SK-N-MC (cell line): ENCODE measurements around the gene LRRC72.

Experiments used
- EZH2 ChIP-seq: fragments of 200-600 bp; sonication (generic); IDR thresholded peaks from one replicate; pipeline ENCODE4 v1.6.1; 2017; ENCODE audit warnings: antibody characterized with exemption
- FOXP2 ChIP-seq: optimal IDR thresholded peaks from 2 replicates; pipeline ENCODE3; 2011; ENCODE audit warnings: mild to moderate bottlenecking, moderate library complexity; ENCODE audit not compliant: insufficient read depth; ENCODE audit errors: extremely low read length, control extremely low read depth
- POLR2AphosphoS5 ChIP-seq: IDR thresholded peaks from 2 replicates; pipeline ENCODE4 v1.6.1; 2012; ENCODE audit warnings: mild to moderate bottlenecking, low read depth, low read length, borderline replicate concordance

DNA sequence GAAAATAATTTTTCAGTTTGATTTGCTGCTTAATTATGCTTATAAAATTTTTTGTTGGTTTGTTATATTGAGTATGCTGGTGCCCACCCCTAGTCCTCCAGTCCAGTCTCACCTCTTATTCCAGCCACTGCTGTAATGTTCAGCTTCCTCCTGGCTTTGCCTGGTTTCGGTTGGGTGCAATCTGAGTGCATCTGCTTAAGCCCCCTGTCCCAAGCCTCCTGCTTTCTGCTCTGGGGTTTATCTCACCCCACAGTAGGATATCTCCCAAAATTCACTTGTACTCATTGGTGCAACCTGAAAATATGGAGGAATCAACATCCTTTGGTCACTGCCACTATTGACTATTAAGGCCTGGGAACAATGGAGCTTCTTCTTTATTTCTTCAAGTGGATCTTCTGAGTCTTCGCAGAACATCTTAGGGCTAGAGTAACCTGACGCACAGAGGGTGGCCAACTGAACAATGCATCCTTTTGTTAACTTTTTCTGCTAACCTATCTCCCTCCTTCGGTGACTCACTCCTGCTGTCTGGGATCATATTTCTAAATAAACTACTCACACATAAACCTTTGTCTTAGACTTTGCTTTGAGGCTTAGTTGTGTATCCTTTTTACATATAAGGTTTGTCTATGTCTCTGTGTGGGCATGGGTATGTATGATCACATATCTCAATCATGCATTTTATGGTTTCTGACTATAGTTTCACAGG is 42.0 kb upstream of the LRRC72 start:
- no peak for TF ChIP-seq EZH2
- TF ChIP-seq POLR2AphosphoS5 = no peak
- no peak for TF ChIP-seq FOXP2
